Esophagus squamous epithelium (tissue), 4 donors: ENCODE measurements around the gene RALB.

Experiments
- CTCF ChIP-seq, 6 experiments: fragments of 450-650 bp in 4 of 6; fragments of 200-600 bp in 2 of 6; sonication (generic) in 2 of 6; IDR thresholded peaks; one replicate each; pipeline ENCODE4 v1.5.1; 2016 to 2019; ENCODE audit warnings: antibody characterized with exemption in 6 of 6, mild to moderate bottlenecking in 4 of 6, moderate library complexity in 4 of 6
- POLR2A ChIP-seq, 4 donors: fragments of 450-650 bp; IDR thresholded peaks; one replicate each; pipeline ENCODE4 v1.6.1; 2017; ENCODE audit warnings: antibody characterized with exemption in 4 of 4, mild to moderate bottlenecking in 4 of 4, moderate library complexity in 3 of 4

GRCh38 chr2:120203251-120204021 lies 49.2 kb upstream of the RALB start:
- no peak for TF ChIP-seq CTCF (IDR thresholded peaks at IDR 0.05)
- TF ChIP-seq POLR2A (IDR thresholded peaks at IDR 0.05): no peak
